Transverse colon (tissue), 4 donors: ENCODE results near the gene PTS. TPM values are rescaled to one million over a fixed set of nuclear protein-coding genes. Genes with fewer than 3 reads are reported as not detected.
A peak's percentile ranks its signal among the peaks of the same experiment; 100 is the strongest.

ENCODE experiments used
- DNase-seq: peaks from one replicate; pipeline ENCODE4 v3.0.0-alpha.2; 2019
- H3K27ac ChIP-seq, 4 donors: fragments of 200-600 bp; sonication (generic); 2 replicates each; pipeline ENCODE4 v1.5.1; 2016 to 2018; ENCODE audit warnings: inconsistent platforms in 4 of 4
- H3K27me3 ChIP-seq: fragments of 200-600 bp; sonication (generic); 2 replicates; pipeline ENCODE4 v1.5.1; 2017; ENCODE audit warnings: inconsistent platforms
- H3K36me3 ChIP-seq, 4 donors: fragments of 200-600 bp; sonication (generic); 2 replicates each; pipeline ENCODE4 v1.5.1; 2017 to 2019; ENCODE audit warnings: inconsistent platforms in 4 of 4
- H3K4me1 ChIP-seq, 4 donors: fragments of 200-600 bp; sonication (generic); 2 replicates each; pipeline ENCODE4 v1.5.1; 2017 to 2020; ENCODE audit warnings: inconsistent platforms in 4 of 4
- H3K4me3 ChIP-seq, 4 donors: fragments of 200-600 bp; sonication (generic); 1 replicate in 1 of 4; 2 replicates in 3 of 4; pipeline versions ENCODE4 v1.5.1 to v1.6.1; 2017 to 2019; ENCODE audit warnings: inconsistent platforms in 4 of 4
- H3K9me3 ChIP-seq, 2 donors: fragments of 200-600 bp; sonication (generic); 2 replicates each; pipeline ENCODE4 v1.5.1; 2017 to 2019; ENCODE audit warnings: inconsistent platforms in 2 of 2
- EP300 ChIP-seq: sonication (generic); formaldehyde crosslinking; IDR thresholded peaks from one replicate; pipeline ENCODE4 v1.6.1; 2017; ENCODE audit warnings: antibody characterized with exemption, low read depth
- POLR2A ChIP-seq: fragments of 450-650 bp; IDR thresholded peaks from one replicate; pipeline ENCODE4 v1.6.1; 2016; ENCODE audit warnings: antibody characterized with exemption, mild to moderate bottlenecking, moderate library complexity
- POLR2AphosphoS5 ChIP-seq, 3 donors: sonication (generic); formaldehyde crosslinking; IDR thresholded peaks; one replicate each; pipeline ENCODE4 v1.6.1; 2016; ENCODE audit warnings: antibody characterized with exemption in 3 of 3
- WGBS, 2 donors: methylation state at CpG; one replicate each; pipeline ENCODE4 v1.1.5; 2018; ENCODE audit warnings: low coverage in 1 of 2; 5-methylcytosine and 5-hydroxymethylcytosine counted together
- in situ Hi-C, 4 donors: fragments of 200-750 bp; cut with MboI; loops; one replicate each; pipeline versions ENCODE4 v1.15.0 to v1.15.1; 2017; ENCODE audit warnings: low sequenced_read_pairs in 3 of 4, low pct_ligation_motif_present in 1 of 4, low pct_unique_long_range_greater_than_20kb in 1 of 4
- intact Hi-C: fragments of 100-400 bp; cut with DNase I; formaldehyde crosslinking; loops from one replicate; pipeline ENCODE4 v1.15.1; 2023; ENCODE audit warnings: low total_unique reads
- total RNA-seq, 4 donors: library from RNA; depleted of rRNA; stranded (reverse); fragments of >200 nt; gene quantifications; one replicate each; pipeline ENCODE4 v1.1.0, GENCODE V29; 2016
- TF ChIP-seq, protein P1 (sequence below), 5 experiments: fragments of 200-600 bp in 3 of 5; fragments of 450-650 bp in 2 of 5; sonication (generic) in 3 of 5; IDR thresholded peaks; 1 replicate in 2 of 5; 2 replicates in 3 of 5; pipeline ENCODE4 v1.5.1; 2016 to 2017; ENCODE audit warnings: antibody characterized with exemption in 5 of 5, inconsistent platforms in 3 of 5, mild to moderate bottlenecking in 2 of 5, moderate library complexity in 1 of 5

Gene PTS
- 10 to 100 TPM in 2 of 4 donors, 1 to 10 TPM in 2; 9.7 to 29.1 (median 18.7) TPM for total RNA-seq

DNA sequence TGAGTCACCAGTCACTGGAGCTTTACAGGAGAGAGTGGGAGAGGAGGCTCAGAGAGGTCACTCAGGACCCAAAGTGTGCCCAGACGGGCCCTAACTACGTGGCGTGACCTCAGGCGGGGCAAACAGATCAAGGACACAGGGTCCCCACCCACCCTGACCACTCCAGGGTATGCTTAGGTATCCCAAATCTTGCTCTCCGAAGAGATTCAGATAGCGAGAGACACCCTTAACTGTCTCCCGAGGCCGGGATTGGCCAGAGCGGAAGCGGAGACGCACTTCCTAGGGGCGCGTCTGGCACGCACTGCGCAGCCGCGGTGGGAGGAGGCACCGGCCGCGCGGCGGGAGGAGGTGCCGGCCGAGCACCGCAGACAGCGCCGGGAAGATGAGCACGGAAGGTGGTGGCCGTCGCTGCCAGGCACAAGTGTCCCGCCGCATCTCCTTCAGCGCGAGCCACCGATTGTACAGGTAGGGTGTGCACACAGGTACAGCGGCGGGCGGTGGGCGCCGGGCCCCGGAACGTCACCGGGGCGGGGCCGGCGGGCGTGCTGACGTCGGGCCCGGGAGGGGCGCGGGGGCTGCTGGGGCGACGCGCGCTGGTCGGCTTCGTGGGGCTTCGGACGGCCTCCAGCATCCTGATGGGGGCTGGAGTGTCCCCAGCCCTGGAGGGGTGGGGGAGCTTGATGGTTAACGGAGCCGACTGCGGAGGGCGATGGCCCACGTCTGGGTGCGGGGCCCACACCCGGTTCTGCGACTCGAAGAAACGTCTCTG, at the start of gene PTS:
Gene PTS, plus strand, starts transcription at position 367 of the 769 bp plus-strand sequence. Its CDS starts 16 bp downstream, at position 383.
- DNase-seq = peak; percentile 90
- Histone ChIP-seq H3K27ac (peak within 1 kb of the TSS; percentile 96 to 97 (median 97)), H3K27me3 (no peaks in the 10 kb centered on the region), H3K9me3 (no peaks in the 10 kb centered on the region), H3K4me1 (peaks cover 6 to 26% (median 10%) of the 10 kb centered on the region in 4 donors), H3K4me3 (peak within 1 kb of the TSS; percentile 60 to 82 (median 72)), H3K36me3 (peaks cover 0 to 7% (median 2%) of the 10 kb centered on the region in 4 donors)
- 0% methylated on average over 5 to 46 of the region's 70 CpGs for WGBS, 2 donors
- intact Hi-C loops = no loop called here
- peak; percentile 95 for TF ChIP-seq POLR2A
- TF ChIP-seq, protein P1, sequence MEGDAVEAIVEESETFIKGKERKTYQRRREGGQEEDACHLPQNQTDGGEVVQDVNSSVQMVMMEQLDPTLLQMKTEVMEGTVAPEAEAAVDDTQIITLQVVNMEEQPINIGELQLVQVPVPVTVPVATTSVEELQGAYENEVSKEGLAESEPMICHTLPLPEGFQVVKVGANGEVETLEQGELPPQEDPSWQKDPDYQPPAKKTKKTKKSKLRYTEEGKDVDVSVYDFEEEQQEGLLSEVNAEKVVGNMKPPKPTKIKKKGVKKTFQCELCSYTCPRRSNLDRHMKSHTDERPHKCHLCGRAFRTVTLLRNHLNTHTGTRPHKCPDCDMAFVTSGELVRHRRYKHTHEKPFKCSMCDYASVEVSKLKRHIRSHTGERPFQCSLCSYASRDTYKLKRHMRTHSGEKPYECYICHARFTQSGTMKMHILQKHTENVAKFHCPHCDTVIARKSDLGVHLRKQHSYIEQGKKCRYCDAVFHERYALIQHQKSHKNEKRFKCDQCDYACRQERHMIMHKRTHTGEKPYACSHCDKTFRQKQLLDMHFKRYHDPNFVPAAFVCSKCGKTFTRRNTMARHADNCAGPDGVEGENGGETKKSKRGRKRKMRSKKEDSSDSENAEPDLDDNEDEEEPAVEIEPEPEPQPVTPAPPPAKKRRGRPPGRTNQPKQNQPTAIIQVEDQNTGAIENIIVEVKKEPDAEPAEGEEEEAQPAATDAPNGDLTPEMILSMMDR (IDR thresholded peaks at IDR 0.05) = no peak
- no peak for TF ChIP-seq EP300
- TF ChIP-seq POLR2AphosphoS5 (IDR thresholded peaks at IDR 0.05) = peak; percentile 79 to 97 (median 96)
- in situ Hi-C loops = no loop called here

DNA sequence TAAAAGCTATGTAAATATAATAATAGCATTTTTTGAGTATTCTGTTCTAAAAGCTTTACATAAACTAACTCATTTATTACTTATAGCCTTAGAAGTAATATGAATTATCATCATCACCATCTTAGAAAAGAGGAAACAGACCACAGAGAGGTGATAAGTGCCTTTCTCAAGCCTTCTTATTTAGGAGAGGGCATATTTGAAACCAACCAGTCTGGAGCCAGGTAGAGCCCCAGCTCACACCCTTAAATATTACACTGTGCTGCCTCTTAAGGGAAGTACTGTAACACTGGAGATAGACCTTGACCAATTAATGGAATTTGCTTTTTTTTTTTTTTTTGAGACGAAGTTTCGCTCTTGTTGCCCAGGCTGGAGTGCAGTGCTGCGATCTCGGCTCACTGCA, 48.6 kb upstream of the PTS start:
- no peak overlapping the region for H3K4me3 ChIP-seq

GRCh38 chr11:112178428-112178827, 47.8 kb upstream of the PTS start:
- no peak for TF ChIP-seq POLR2A
- no peak for TF ChIP-seq POLR2AphosphoS5 (IDR thresholded peaks at IDR 0.05)
- TF ChIP-seq, protein P1 (IDR thresholded peaks at IDR 0.05) = no peak
- TF ChIP-seq EP300 = no peak
- WGBS, 2 donors = 94% methylated on average over 1 of the region's 1 CpG
- H3K27me3 ChIP-seq = no peaks in the 10 kb centered on the region
- H3K4me3 ChIP-seq = no peak overlapping the region
- H3K36me3 ChIP-seq = no peaks in the 10 kb centered on the region
- intact Hi-C loops = no loop called here
- H3K27ac ChIP-seq = no peak overlapping the region
- no peaks in the 10 kb centered on the region for H3K9me3 ChIP-seq
- no peak for DNase-seq
- in situ Hi-C loops = loop anchor here in 2 of 4 donors (10.0 kb wide), 1 partner anchor 64 kb away; no protein-coding TSS in a partner anchor
- H3K4me1 ChIP-seq = peaks cover 0 to 12% (median 9%) of the 10 kb centered on the region in 4 donors

More for the DNA sequence above, 48.6 kb upstream of the PTS start:
- TF ChIP-seq POLR2A = no peak
- no peak for TF ChIP-seq EP300
- TF ChIP-seq, protein P1 (IDR thresholded peaks at IDR 0.05) = no peak
- no peak for TF ChIP-seq POLR2AphosphoS5 (IDR thresholded peaks at IDR 0.05)
- in situ Hi-C loops = loop anchor here in 2 of 4 donors (10.0 kb wide), 1 partner anchor 63 kb away; no protein-coding TSS in a partner anchor
- H3K27me3 ChIP-seq = no peaks in the 10 kb centered on the region
- H3K36me3 ChIP-seq = no peaks in the 10 kb centered on the region
- no peaks in the 10 kb centered on the region for H3K9me3 ChIP-seq
- peaks cover 0 to 12% (median 9%) of the 10 kb centered on the region in 4 donors for H3K4me1 ChIP-seq
- H3K27ac ChIP-seq = no peak overlapping the region
- no peak for DNase-seq
- intact Hi-C loops = no loop called here
- WGBS, 2 donors = 80 to 81% methylated on average over 3 to 4 of the region's 4 CpGs

- 71 to 73% methylated on average over 3 of the region's 3 CpGs for WGBS, 2 donors
- H3K4me1 ChIP-seq = peaks cover 0 to 12% (median 9%) of the 10 kb centered on the region in 4 donors
- no peaks in the 10 kb centered on the region for H3K27me3 ChIP-seq
- H3K9me3 ChIP-seq = no peaks in the 10 kb centered on the region
- H3K27ac ChIP-seq = no peak overlapping the region
- no peak overlapping the region for H3K4me3 ChIP-seq
- in situ Hi-C loops (loop anchor here in 2 of 4 donors (10.0 kb wide), 1 partner anchor 64 kb away; no protein-coding TSS in a partner anchor), intact Hi-C loops (no loop called here)
- no peak for DNase-seq
- TF ChIP-seq, protein P1 (IDR thresholded peaks at IDR 0.05) = no peak
- no peak for TF ChIP-seq POLR2A
- no peak for TF ChIP-seq EP300
- TF ChIP-seq POLR2AphosphoS5 (IDR thresholded peaks at IDR 0.05) = no peak
- H3K36me3 ChIP-seq = no peaks in the 10 kb centered on the region
These were observed 47.3 kb upstream of the PTS start for GRCh38 chr11:112178936-112179335.
